Liver (tissue), 9 donors: ENCODE results near the gene ZAR1. TPM values are rescaled to one million over a fixed set of nuclear protein-coding genes. Genes with fewer than 3 reads are reported as not detected.

Experiments
- DNase-seq: peaks from one replicate; pipeline ENCODE4 v3.0.0-alpha.2; 2017; ENCODE audit warnings: low spot score
- H3K27ac ChIP-seq, 2 donors: one replicate each; pipeline ENCODE4 v1.7.0; 2013; ENCODE audit warnings: inconsistent platforms in 2 of 2, low read length in 2 of 2, control low read depth in 1 of 2, low read depth in 1 of 2, mild to moderate bottlenecking in 1 of 2
- H3K27me3 ChIP-seq, 4 donors: one replicate each; pipeline versions ENCODE4 v1.6.1 to v1.7.0; 2013; ENCODE audit warnings: low read length in 3 of 4, inconsistent platforms in 1 of 4, mild to moderate bottlenecking in 1 of 4, moderate library complexity in 1 of 4; ENCODE audit not compliant: control insufficient read depth in 4 of 4, insufficient read depth in 4 of 4
- H3K36me3 ChIP-seq, 4 donors: one replicate each; pipeline versions ENCODE4 v1.6.1 to v1.7.0; 2013; ENCODE audit warnings: low read length in 3 of 4, mild to moderate bottlenecking in 3 of 4, low read depth in 1 of 4, moderate library complexity in 1 of 4; ENCODE audit not compliant: control insufficient read depth in 4 of 4, insufficient read depth in 3 of 4
- H3K4me1 ChIP-seq, 4 donors: one replicate each; pipeline versions ENCODE4 v1.6.1 to v1.7.0; 2013; ENCODE audit warnings: low read length in 3 of 4, mild to moderate bottlenecking in 3 of 4, moderate library complexity in 1 of 4; ENCODE audit not compliant: control insufficient read depth in 4 of 4, insufficient read depth in 4 of 4
- H3K4me3 ChIP-seq, 3 donors: one replicate each; pipeline versions ENCODE4 v1.6.1 to v1.7.0; 2013; ENCODE audit warnings: low read length in 3 of 3, control low read depth in 1 of 3, low read depth in 1 of 3, mild to moderate bottlenecking in 1 of 3
- H3K9ac ChIP-seq, 2 donors: one replicate each; pipeline ENCODE4 v1.7.0; 2013; ENCODE audit warnings: low read length in 2 of 2, mild to moderate bottlenecking in 2 of 2, moderate library complexity in 2 of 2, control low read depth in 1 of 2, low read depth in 1 of 2
- H3K9me3 ChIP-seq, 4 donors: one replicate each; pipeline versions ENCODE4 v1.6.1 to v1.7.0; 2013; ENCODE audit warnings: low read length in 3 of 4; ENCODE audit not compliant: control insufficient read depth in 4 of 4
- ATF3 ChIP-seq: IDR thresholded peaks from 2 replicates; pipeline ENCODE4 v1.6.1; 2016; ENCODE audit warnings: antibody characterized with exemption
- CTCF ChIP-seq: fragments of 150-350 bp; IDR thresholded peaks from 2 replicates; pipeline ENCODE4 v1.5.1; 2017; ENCODE audit warnings: improper control_type of control experiment, low read depth, low read length; ENCODE audit not compliant: missing input control
- EGR1 ChIP-seq, 2 donors: IDR thresholded peaks; 2 replicates each; pipeline ENCODE4 v1.6.1; 2016 to 2018; ENCODE audit warnings: antibody characterized with exemption in 2 of 2, low read depth in 2 of 2
- FOXA1 ChIP-seq: IDR thresholded peaks from 2 replicates; pipeline ENCODE4 v1.6.1; 2016; ENCODE audit warnings: antibody characterized with exemption
- FOXA2 ChIP-seq: IDR thresholded peaks from 2 replicates; pipeline ENCODE4 v1.6.1; 2016; ENCODE audit warnings: antibody characterized with exemption
- GABPA ChIP-seq, 2 donors: IDR thresholded peaks in 1 of 2; conservative IDR thresholded peaks in 1 of 2; 2 replicates each; pipeline ENCODE4 v1.6.1; 2016; ENCODE audit warnings: antibody characterized with exemption in 2 of 2, mild to moderate bottlenecking in 1 of 2, moderate library complexity in 1 of 2
- MAX ChIP-seq: IDR thresholded peaks from 2 replicates; pipeline ENCODE4 v1.6.1; 2016; ENCODE audit warnings: antibody characterized with exemption
- NR2F2 ChIP-seq: IDR thresholded peaks from 2 replicates; pipeline ENCODE4 v1.6.1; 2016; ENCODE audit warnings: antibody characterized with exemption
- RXRA ChIP-seq, 2 donors: IDR thresholded peaks; 2 replicates each; pipeline ENCODE4 v1.6.1; 2017 to 2018; ENCODE audit warnings: antibody characterized with exemption in 2 of 2, mild to moderate bottlenecking in 1 of 2
- SP1 ChIP-seq: IDR thresholded peaks from 2 replicates; pipeline ENCODE4 v1.6.1; 2018; ENCODE audit warnings: antibody characterized with exemption, mild to moderate bottlenecking
- TAF1 ChIP-seq: conservative IDR thresholded peaks from 2 replicates; pipeline ENCODE4 v1.6.1; 2016; ENCODE audit warnings: antibody characterized with exemption, mild to moderate bottlenecking
- WGBS: extraction: QIAGEN DNeasy Blood & Tissue Kit; methylation state at CpG from one replicate; pipeline ENCODE4 v1.1.7; 2013; 5-methylcytosine and 5-hydroxymethylcytosine counted together
- polyA plus RNA-seq, 2 donors: library from polyadenylated mRNA; stranded (reverse) in 1 of 2; unstranded in 1 of 2; fragments of 200-250 nt in 1 of 2; fragments of >200 nt in 1 of 2; fragmentation: Nextera tagmentation in 1 of 2; extraction: Ambion mirVana in 1 of 2; gene quantifications; one replicate each; pipeline versions ENCODE4 v1.2.1 to v1.2.3, GENCODE V29; 2013 to 2015
- total RNA-seq, 2 donors: library from RNA; depleted of rRNA; stranded (reverse); fragments of >200 nt; gene quantifications; one replicate each; pipeline ENCODE4 v1.2.3, GENCODE V29; 2014
- TF ChIP-seq, protein P1 (sequence below): IDR thresholded peaks from 2 replicates; pipeline ENCODE4 v1.6.1; 2016; ENCODE audit warnings: antibody characterized with exemption, mild to moderate bottlenecking
- donor health status: healthy.
- donor health status: healthy.
- donor health status: healthy.
- donor health status: healthy.
- donor health status: healthy.

The ZAR1 gene
- total and polyA plus RNA-seq, 4 donors: 0.28 TPM; not detected in 3

- TF ChIP-seq, protein P1, sequence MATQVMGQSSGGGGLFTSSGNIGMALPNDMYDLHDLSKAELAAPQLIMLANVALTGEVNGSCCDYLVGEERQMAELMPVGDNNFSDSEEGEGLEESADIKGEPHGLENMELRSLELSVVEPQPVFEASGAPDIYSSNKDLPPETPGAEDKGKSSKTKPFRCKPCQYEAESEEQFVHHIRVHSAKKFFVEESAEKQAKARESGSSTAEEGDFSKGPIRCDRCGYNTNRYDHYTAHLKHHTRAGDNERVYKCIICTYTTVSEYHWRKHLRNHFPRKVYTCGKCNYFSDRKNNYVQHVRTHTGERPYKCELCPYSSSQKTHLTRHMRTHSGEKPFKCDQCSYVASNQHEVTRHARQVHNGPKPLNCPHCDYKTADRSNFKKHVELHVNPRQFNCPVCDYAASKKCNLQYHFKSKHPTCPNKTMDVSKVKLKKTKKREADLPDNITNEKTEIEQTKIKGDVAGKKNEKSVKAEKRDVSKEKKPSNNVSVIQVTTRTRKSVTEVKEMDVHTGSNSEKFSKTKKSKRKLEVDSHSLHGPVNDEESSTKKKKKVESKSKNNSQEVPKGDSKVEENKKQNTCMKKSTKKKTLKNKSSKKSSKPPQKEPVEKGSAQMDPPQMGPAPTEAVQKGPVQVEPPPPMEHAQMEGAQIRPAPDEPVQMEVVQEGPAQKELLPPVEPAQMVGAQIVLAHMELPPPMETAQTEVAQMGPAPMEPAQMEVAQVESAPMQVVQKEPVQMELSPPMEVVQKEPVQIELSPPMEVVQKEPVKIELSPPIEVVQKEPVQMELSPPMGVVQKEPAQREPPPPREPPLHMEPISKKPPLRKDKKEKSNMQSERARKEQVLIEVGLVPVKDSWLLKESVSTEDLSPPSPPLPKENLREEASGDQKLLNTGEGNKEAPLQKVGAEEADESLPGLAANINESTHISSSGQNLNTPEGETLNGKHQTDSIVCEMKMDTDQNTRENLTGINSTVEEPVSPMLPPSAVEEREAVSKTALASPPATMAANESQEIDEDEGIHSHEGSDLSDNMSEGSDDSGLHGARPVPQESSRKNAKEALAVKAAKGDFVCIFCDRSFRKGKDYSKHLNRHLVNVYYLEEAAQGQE: no peak
Measured at GRCh38 chr4:48503233-48504025, 13.4 kb downstream of the ZAR1 start (continued).

- no peak overlapping the region for H3K9ac ChIP-seq
- peaks cover 0 to 26% (median 20%) of the 10 kb centered on the region in 4 donors for H3K36me3 ChIP-seq
- H3K27me3 ChIP-seq: no peaks in the 10 kb centered on the region
- no peak overlapping the region for H3K4me3 ChIP-seq
- TF ChIP-seq GABPA (IDR thresholded peaks at IDR 0.05 in 1 of 2, conservative IDR thresholded peaks at IDR 0.05 in 1 of 2): no peak
- no peaks in the 10 kb centered on the region for H3K4me1 ChIP-seq
- no peaks in the 10 kb centered on the region for H3K9me3 ChIP-seq
- no peak overlapping the region for H3K27ac ChIP-seq
- WGBS: 91% methylated on average over 2 of the region's 2 CpGs
- no peak for DNase-seq
Measured at GRCh38 chr4:48504026-48504330, 13.9 kb downstream of the ZAR1 start.

DNA sequence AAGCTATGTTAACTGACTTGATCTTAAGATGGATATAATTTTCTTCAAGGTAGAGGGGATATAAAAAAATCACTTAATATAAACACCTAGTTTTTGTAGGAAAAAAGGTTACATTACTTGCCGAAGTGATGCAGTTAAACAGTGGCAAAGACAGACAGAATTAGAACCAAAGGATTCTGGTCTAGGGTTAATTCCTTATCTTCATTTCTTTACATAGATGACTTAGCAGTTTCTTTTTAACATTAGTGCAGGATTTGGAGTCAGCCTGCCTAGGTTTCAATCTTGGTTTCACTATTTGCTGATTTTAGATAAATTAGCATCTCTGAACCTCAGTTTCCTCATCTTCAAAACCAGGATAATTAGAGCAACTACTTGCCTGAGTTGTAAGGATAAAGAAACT is 14.3 kb downstream of the ZAR1 start:
- Histone ChIP-seq H3K9me3 (no peaks in the 10 kb centered on the region), H3K27me3 (no peaks in the 10 kb centered on the region), H3K4me1 (no peaks in the 10 kb centered on the region), H3K9ac (no peak overlapping the region), H3K36me3 (peaks cover 0 to 25% (median 22%) of the 10 kb centered on the region in 4 donors), H3K4me3 (no peak overlapping the region), H3K27ac (no peak overlapping the region)
- DNase-seq: no peak
- WGBS: 70% methylated on average over 1 of the region's 1 CpG
- TF ChIP-seq ATF3: no peak
- no peak for TF ChIP-seq TAF1
- TF ChIP-seq, protein P1: no peak
- no peak for TF ChIP-seq CTCF
- TF ChIP-seq MAX: no peak
- TF ChIP-seq GABPA (IDR thresholded peaks at IDR 0.05 in 1 of 2, conservative IDR thresholded peaks at IDR 0.05 in 1 of 2): no peak
- no peak for TF ChIP-seq NR2F2
- TF ChIP-seq FOXA2: no peak
- TF ChIP-seq FOXA1: no peak
- TF ChIP-seq SP1: no peak
- TF ChIP-seq EGR1 (IDR thresholded peaks at IDR 0.05; ENCODE audit: low read depth in 2 of 2): no peak
- TF ChIP-seq RXRA (IDR thresholded peaks at IDR 0.05): no peak
